HepG2 (cell line): ENCODE results near the gene LY6G5B. TPM values are rescaled to one million over a fixed set of nuclear protein-coding genes. Genes with fewer than 3 reads are reported as not detected.

Experiments used
- FOXK1 ChIP-seq: sonication (generic); formaldehyde crosslinking; IDR thresholded peaks from 2 replicates; pipeline ENCODE4 v1.4.0; 2020; ENCODE audit warnings: low read depth, missing genetic modification reagents, borderline replicate concordance
- MYNN ChIP-seq: sonication (generic); formaldehyde crosslinking; IDR thresholded peaks from 2 replicates; pipeline ENCODE4 v1.4.0; 2020; ENCODE audit warnings: mild to moderate bottlenecking, low read depth, missing genetic modification reagents
- PAWR ChIP-seq: sonication (generic); formaldehyde crosslinking; IDR thresholded peaks from 2 replicates; pipeline ENCODE4 v1.4.0; 2020; ENCODE audit warnings: missing genetic modification reagents, mild to moderate bottlenecking, borderline replicate concordance
- RAD21 ChIP-seq: fragments of 450-650 bp; formaldehyde crosslinking; IDR thresholded peaks from 2 replicates; pipeline ENCODE4 v1.5.0; 2020; ENCODE audit warnings: mild to moderate bottlenecking
- SYNCRIP ChIP-seq: fragments of 200-400 bp; formaldehyde crosslinking; IDR thresholded peaks from 2 replicates; pipeline ENCODE4 v1.6.1; 2018; ENCODE audit warnings: mild to moderate bottlenecking, low read depth, low read length; ENCODE audit not compliant: insufficient read depth
- XBP1 ChIP-seq: sonication (generic); formaldehyde crosslinking; IDR thresholded peaks from 2 replicates; pipeline ENCODE4 v1.5.0; 2020; ENCODE audit warnings: missing genetic modification reagents
- ZC3H13 ChIP-seq: sonication (generic); formaldehyde crosslinking; IDR thresholded peaks from 2 replicates; pipeline ENCODE4 v1.8.1; 2023; ENCODE audit warnings: mild to moderate bottlenecking, missing genetic modification reagents, moderate library complexity
- ZNF224 ChIP-seq: sonication (generic); formaldehyde crosslinking; IDR thresholded peaks from 2 replicates; pipeline ENCODE4 v1.5.0; 2020; ENCODE audit warnings: mild to moderate bottlenecking, missing genetic modification reagents
- ZNF24 ChIP-seq: fragments of 450-650 bp; IDR thresholded peaks from 2 replicates; pipeline ENCODE4 v1.6.1; 2017; ENCODE audit warnings: antibody characterized with exemption, mild to moderate bottlenecking
- ZNF34 ChIP-seq: sonication (generic); formaldehyde crosslinking; IDR thresholded peaks from 2 replicates; pipeline ENCODE4 v1.4.0; 2020; ENCODE audit warnings: mild to moderate bottlenecking, missing genetic modification reagents, borderline replicate concordance
- ZNF720 ChIP-seq: sonication (generic); formaldehyde crosslinking; IDR thresholded peaks from 2 replicates; pipeline ENCODE4 v1.4.0; 2020; ENCODE audit warnings: missing genetic modification reagents
- ZNF766 ChIP-seq: sonication (generic); formaldehyde crosslinking; IDR thresholded peaks from 2 replicates; pipeline ENCODE4 v1.5.0; 2020; ENCODE audit warnings: missing genetic modification reagents, borderline replicate concordance
- ZSCAN12 ChIP-seq: sonication (generic); formaldehyde crosslinking; IDR thresholded peaks from 2 replicates; pipeline ENCODE4 v1.9.0; 2021; ENCODE audit warnings: mild to moderate bottlenecking, missing genetic modification reagents
- polyA plus RNA-seq, 8 experiments: library from polyadenylated mRNA; depleted of rRNA in 3 of 8; stranded (reverse) in 7 of 8; unstranded in 1 of 8; fragments of >200 nt; fragmentation: Illumina TruSeq in 4 of 8; extraction: Trizol in 4 of 8; gene quantifications; 2 replicates each; pipeline versions ENCODE4 v1.2.1 to v1.2.3, GENCODE V29; 2011 to 2016; ENCODE audit warnings: low read depth in 4 of 8, missing spikeins in 1 of 8, mixed read lengths in 1 of 8; ENCODE audit not compliant: insufficient read depth in 1 of 8
- total RNA-seq, 5 experiments: library from RNA; depleted of rRNA; stranded (reverse); fragments of >200 nt; fragmentation: Illumina TruSeq; extraction: Trizol; gene quantifications; 2 replicates each; pipeline ENCODE4 v1.2.3, GENCODE V29; 2016; ENCODE audit warnings: low read depth in 1 of 5
- TF ChIP-seq, protein P1 (sequence below): sonication (generic); formaldehyde crosslinking; IDR thresholded peaks from 2 replicates; pipeline ENCODE4 v1.4.0; 2020; ENCODE audit warnings: low read depth, missing genetic modification reagents
- TF ChIP-seq, protein P2 (sequence below): sonication (generic); formaldehyde crosslinking; IDR thresholded peaks from 2 replicates; pipeline ENCODE4 v1.4.0; 2020; ENCODE audit warnings: mild to moderate bottlenecking, missing genetic modification reagents
- TF ChIP-seq, protein P3 (sequence below): sonication (generic); formaldehyde crosslinking; IDR thresholded peaks from 2 replicates; pipeline ENCODE4 v1.9.0; 2021; ENCODE audit warnings: missing genetic modification reagents, mild to moderate bottlenecking, borderline replicate concordance
- TF ChIP-seq, protein P4 (sequence below): sonication (generic); formaldehyde crosslinking; IDR thresholded peaks from 2 replicates; pipeline ENCODE4 v1.4.0; 2020; ENCODE audit warnings: missing genetic modification reagents, borderline replicate concordance

The LY6G5B gene
- total and polyA plus RNA-seq, 2 of the 13 experiments (the other 11 are each of a cell fraction or from before 2014, with no cell fraction given): 7.8 to 15.7 TPM

DNA sequence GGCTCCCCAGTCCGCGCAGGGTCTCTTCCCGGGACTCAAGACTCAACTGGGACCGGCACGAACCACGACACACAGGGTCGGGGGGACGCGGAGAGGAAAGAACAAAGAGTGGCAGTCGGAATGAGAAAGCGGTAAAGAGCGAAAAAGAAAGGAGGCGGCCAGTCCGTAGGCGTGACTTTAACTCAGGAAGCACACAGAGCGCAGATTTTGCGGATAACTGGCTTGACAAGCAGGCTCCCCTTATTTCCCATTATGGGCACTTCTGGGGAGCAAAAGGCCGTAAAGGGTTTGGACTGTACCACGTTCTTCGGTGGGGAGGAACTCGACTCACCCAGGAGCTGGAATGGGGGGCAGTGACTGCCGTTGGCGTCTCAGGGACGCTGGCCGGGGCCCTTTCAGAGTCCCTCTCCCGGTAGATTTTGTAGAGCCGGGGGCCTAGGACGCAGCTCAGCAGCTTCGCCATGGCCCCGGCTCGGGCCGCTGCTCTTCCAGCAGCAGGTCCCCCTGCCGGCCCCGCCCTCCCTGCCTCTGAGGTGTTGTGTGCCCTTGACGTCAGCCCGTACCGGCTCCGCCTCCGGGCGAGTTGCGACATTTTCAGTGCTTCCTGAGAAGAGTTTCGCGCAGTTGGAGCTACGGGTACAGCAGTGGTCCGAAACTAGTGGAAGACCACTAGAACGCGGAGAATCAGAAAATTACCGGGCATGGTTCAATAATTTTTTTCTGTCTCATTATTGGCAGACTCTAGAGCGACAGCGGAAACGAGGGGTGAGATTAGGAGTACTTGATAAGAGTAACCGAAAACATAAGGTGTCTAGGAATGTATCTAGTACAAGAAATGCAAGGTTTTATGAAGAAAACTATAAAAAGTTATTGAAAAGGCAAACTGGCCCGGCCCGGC lies 33.3 kb downstream of the LY6G5B start, which contains the start of gene ABHD16A (continued):
- TF ChIP-seq, protein P1, sequence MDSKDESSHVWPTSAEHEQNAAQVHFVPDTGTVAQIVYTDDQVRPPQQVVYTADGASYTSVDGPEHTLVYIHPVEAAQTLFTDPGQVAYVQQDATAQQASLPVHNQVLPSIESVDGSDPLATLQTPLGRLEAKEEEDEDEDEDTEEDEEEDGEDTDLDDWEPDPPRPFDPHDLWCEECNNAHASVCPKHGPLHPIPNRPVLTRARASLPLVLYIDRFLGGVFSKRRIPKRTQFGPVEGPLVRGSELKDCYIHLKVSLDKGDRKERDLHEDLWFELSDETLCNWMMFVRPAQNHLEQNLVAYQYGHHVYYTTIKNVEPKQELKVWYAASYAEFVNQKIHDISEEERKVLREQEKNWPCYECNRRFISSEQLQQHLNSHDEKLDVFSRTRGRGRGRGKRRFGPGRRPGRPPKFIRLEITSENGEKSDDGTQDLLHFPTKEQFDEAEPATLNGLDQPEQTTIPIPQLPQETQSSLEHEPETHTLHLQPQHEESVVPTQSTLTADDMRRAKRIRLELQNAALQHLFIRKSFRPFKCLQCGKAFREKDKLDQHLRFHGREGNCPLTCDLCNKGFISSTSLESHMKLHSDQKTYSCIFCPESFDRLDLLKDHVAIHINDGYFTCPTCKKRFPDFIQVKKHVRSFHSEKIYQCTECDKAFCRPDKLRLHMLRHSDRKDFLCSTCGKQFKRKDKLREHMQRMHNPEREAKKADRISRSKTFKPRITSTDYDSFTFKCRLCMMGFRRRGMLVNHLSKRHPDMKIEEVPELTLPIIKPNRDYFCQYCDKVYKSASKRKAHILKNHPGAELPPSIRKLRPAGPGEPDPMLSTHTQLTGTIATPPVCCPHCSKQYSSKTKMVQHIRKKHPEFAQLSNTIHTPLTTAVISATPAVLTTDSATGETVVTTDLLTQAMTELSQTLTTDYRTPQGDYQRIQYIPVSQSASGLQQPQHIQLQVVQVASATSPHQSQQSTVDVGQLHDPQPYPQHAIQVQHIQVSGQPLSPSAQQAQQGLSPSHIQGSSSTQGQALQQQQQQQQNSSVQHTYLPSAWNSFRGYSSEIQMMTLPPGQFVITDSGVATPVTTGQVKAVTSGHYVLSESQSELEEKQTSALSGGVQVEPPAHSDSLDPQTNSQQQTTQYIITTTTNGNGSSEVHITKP (CRISPR knock-in tag): peak; percentile 99
- TF ChIP-seq, protein P2, sequence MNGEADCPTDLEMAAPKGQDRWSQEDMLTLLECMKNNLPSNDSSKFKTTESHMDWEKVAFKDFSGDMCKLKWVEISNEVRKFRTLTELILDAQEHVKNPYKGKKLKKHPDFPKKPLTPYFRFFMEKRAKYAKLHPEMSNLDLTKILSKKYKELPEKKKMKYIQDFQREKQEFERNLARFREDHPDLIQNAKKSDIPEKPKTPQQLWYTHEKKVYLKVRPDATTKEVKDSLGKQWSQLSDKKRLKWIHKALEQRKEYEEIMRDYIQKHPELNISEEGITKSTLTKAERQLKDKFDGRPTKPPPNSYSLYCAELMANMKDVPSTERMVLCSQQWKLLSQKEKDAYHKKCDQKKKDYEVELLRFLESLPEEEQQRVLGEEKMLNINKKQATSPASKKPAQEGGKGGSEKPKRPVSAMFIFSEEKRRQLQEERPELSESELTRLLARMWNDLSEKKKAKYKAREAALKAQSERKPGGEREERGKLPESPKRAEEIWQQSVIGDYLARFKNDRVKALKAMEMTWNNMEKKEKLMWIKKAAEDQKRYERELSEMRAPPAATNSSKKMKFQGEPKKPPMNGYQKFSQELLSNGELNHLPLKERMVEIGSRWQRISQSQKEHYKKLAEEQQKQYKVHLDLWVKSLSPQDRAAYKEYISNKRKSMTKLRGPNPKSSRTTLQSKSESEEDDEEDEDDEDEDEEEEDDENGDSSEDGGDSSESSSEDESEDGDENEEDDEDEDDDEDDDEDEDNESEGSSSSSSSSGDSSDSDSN: peak; percentile 60
- TF ChIP-seq MYNN (no peak; the same call in 1 of the 2 replicates), ZNF34 (CRISPR knock-in tag) (no peak), ZSCAN12 (CRISPR knock-in tag) (no peak), ZNF766 (no peak), FOXK1 (CRISPR knock-in tag) (peak; percentile 90), SYNCRIP (no peak), RAD21 (no peak), PAWR (CRISPR knock-in tag) (no peak), ZC3H13 (peak; percentile 84; the same call in 1 of the 2 replicates), XBP1 (CRISPR knock-in tag) (no peak), ZNF224 (CRISPR knock-in tag) (no peak), ZNF720 (CRISPR knock-in tag) (no peak), ZNF24 (0 out of 2 replicates have a peak, but pooled peaks have one; percentile 13)
- TF ChIP-seq, protein P3, sequence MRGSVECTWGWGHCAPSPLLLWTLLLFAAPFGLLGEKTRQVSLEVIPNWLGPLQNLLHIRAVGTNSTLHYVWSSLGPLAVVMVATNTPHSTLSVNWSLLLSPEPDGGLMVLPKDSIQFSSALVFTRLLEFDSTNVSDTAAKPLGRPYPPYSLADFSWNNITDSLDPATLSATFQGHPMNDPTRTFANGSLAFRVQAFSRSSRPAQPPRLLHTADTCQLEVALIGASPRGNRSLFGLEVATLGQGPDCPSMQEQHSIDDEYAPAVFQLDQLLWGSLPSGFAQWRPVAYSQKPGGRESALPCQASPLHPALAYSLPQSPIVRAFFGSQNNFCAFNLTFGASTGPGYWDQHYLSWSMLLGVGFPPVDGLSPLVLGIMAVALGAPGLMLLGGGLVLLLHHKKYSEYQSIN (CRISPR knock-in tag): no peak
- TF ChIP-seq, protein P4, sequence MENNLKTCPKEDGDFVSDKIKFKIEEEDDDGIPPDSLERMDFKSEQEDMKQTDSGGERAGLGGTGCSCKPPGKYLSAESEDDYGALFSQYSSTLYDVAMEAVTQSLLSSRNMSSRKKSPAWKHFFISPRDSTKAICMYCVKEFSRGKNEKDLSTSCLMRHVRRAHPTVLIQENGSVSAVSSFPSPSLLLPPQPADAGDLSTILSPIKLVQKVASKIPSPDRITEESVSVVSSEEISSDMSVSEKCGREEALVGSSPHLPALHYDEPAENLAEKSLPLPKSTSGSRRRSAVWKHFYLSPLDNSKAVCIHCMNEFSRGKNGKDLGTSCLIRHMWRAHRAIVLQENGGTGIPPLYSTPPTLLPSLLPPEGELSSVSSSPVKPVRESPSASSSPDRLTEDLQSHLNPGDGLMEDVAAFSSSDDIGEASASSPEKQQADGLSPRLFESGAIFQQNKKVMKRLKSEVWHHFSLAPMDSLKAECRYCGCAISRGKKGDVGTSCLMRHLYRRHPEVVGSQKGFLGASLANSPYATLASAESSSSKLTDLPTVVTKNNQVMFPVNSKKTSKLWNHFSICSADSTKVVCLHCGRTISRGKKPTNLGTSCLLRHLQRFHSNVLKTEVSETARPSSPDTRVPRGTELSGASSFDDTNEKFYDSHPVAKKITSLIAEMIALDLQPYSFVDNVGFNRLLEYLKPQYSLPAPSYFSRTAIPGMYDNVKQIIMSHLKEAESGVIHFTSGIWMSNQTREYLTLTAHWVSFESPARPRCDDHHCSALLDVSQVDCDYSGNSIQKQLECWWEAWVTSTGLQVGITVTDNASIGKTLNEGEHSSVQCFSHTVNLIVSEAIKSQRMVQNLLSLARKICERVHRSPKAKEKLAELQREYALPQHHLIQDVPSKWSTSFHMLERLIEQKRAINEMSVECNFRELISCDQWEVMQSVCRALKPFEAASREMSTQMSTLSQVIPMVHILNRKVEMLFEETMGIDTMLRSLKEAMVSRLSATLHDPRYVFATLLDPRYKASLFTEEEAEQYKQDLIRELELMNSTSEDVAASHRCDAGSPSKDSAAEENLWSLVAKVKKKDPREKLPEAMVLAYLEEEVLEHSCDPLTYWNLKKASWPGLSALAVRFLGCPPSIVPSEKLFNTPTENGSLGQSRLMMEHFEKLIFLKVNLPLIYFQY (CRISPR knock-in tag): peak; percentile 54; the same call in 1 of the 2 replicates
